Trophoblast cell (in vitro differentiated cells and primary cell): ENCODE results near the gene MRGPRE.

ENCODE experiments used
- DNase-seq, 2 donors: peaks; one replicate each; pipeline ENCODE4 v3.0.0-alpha.2; 2016
- H2AFZ ChIP-seq: 2 replicates; pipeline ENCODE4 v1.6.1; 2013; ENCODE audit warnings: low read length, moderate library complexity, mild to moderate bottlenecking; ENCODE audit not compliant: insufficient read depth, poor library complexity
- H2AK5ac ChIP-seq: 2 replicates; pipeline ENCODE4 v1.6.1; 2013; ENCODE audit warnings: mild to moderate bottlenecking, low read length
- H2BK120ac ChIP-seq: 2 replicates; pipeline ENCODE4 v1.6.1; 2013; ENCODE audit warnings: low read length, mild to moderate bottlenecking, moderate library complexity; ENCODE audit not compliant: insufficient read depth, poor library complexity
- H2BK12ac ChIP-seq: 2 replicates; pipeline ENCODE4 v1.6.1; 2013; ENCODE audit warnings: mild to moderate bottlenecking, low read length, moderate library complexity
- H2BK5ac ChIP-seq: 2 replicates; pipeline ENCODE4 v1.6.1; 2013; ENCODE audit warnings: low read length, low read depth, moderate library complexity, mild to moderate bottlenecking; ENCODE audit not compliant: poor library complexity
- H3K14ac ChIP-seq: 2 replicates; pipeline ENCODE4 v1.6.1; 2013; ENCODE audit warnings: mild to moderate bottlenecking, low read length
- H3K18ac ChIP-seq: 2 replicates; pipeline ENCODE4 v1.6.1; 2013; ENCODE audit warnings: mild to moderate bottlenecking, low read length
- H3K23ac ChIP-seq: 2 replicates; pipeline ENCODE4 v1.6.1; 2013; ENCODE audit warnings: low read length
- H3K27ac ChIP-seq: 2 replicates; pipeline ENCODE4 v1.5.1; 2013; ENCODE audit warnings: low read depth, mild to moderate bottlenecking, inconsistent platforms, low read length, moderate library complexity
- H3K27me3 ChIP-seq: 2 replicates; pipeline ENCODE4 v1.6.1; 2013; ENCODE audit warnings: inconsistent platforms, mild to moderate bottlenecking, low read length, moderate library complexity; ENCODE audit not compliant: insufficient read depth
- H3K36me3 ChIP-seq, 2 experiments: 1 replicate in 1 of 2; 2 replicates in 1 of 2; pipeline ENCODE4 v1.6.1; 2013; ENCODE audit warnings: low read length in 2 of 2, mild to moderate bottlenecking in 2 of 2, moderate library complexity in 1 of 2; ENCODE audit not compliant: insufficient read depth in 2 of 2, control insufficient read depth in 1 of 2
- H3K4ac ChIP-seq: 2 replicates; pipeline ENCODE4 v1.6.1; 2013; ENCODE audit warnings: low read depth, mild to moderate bottlenecking, low read length, moderate library complexity
- H3K4me1 ChIP-seq, 2 experiments: 1 replicate in 1 of 2; 2 replicates in 1 of 2; pipeline ENCODE4 v1.6.1; 2013; ENCODE audit warnings: low read length in 2 of 2, mild to moderate bottlenecking in 2 of 2, moderate library complexity in 1 of 2; ENCODE audit not compliant: insufficient read depth in 2 of 2, control insufficient read depth in 1 of 2
- H3K4me2 ChIP-seq: 2 replicates; pipeline ENCODE4 v1.6.1; 2013; ENCODE audit warnings: inconsistent platforms, mild to moderate bottlenecking, low read length, moderate library complexity
- H3K4me3 ChIP-seq: 2 replicates; pipeline ENCODE4 v1.5.1; 2013; ENCODE audit warnings: mild to moderate bottlenecking, low read depth, low read length, inconsistent platforms
- H3K79me1 ChIP-seq: one replicate; pipeline ENCODE4 v1.6.1; 2013; ENCODE audit warnings: low read length
- H3K79me2 ChIP-seq: 2 replicates; pipeline ENCODE4 v1.6.1; 2013; ENCODE audit warnings: low read length, mild to moderate bottlenecking; ENCODE audit not compliant: control insufficient read depth, insufficient read depth, poor library complexity
- H3K9ac ChIP-seq: 2 replicates; pipeline ENCODE4 v1.6.1; 2013; ENCODE audit warnings: mild to moderate bottlenecking, low read length
- H3K9me3 ChIP-seq: 2 replicates; pipeline ENCODE4 v1.6.1; 2013; ENCODE audit warnings: low read depth, mild to moderate bottlenecking, control low read depth, inconsistent platforms, low read length; ENCODE audit not compliant: insufficient read depth
- H4K12ac ChIP-seq: 2 replicates; pipeline ENCODE4 v1.6.1; 2013; ENCODE audit warnings: low read depth, mild to moderate bottlenecking, low read length, moderate library complexity
- H4K8ac ChIP-seq: 2 replicates; pipeline ENCODE4 v1.6.1; 2013; ENCODE audit warnings: low read depth, mild to moderate bottlenecking, low read length, moderate library complexity
- H4K91ac ChIP-seq: one replicate; pipeline ENCODE4 v1.6.1; 2013; ENCODE audit warnings: low read depth, mild to moderate bottlenecking, low read length, moderate library complexity
- WGBS: extraction: QIAGEN DNeasy Blood & Tissue Kit; methylation state at CpG from one replicate; pipeline ENCODE4 v1.1.7; 2013; ENCODE audit warnings: missing lambda C conversion rate; ENCODE audit not compliant: insufficient read length, insufficient coverage; ENCODE audit errors: extremely low coverage; 5-methylcytosine and 5-hydroxymethylcytosine counted together

Gene MRGPRE

DNA sequence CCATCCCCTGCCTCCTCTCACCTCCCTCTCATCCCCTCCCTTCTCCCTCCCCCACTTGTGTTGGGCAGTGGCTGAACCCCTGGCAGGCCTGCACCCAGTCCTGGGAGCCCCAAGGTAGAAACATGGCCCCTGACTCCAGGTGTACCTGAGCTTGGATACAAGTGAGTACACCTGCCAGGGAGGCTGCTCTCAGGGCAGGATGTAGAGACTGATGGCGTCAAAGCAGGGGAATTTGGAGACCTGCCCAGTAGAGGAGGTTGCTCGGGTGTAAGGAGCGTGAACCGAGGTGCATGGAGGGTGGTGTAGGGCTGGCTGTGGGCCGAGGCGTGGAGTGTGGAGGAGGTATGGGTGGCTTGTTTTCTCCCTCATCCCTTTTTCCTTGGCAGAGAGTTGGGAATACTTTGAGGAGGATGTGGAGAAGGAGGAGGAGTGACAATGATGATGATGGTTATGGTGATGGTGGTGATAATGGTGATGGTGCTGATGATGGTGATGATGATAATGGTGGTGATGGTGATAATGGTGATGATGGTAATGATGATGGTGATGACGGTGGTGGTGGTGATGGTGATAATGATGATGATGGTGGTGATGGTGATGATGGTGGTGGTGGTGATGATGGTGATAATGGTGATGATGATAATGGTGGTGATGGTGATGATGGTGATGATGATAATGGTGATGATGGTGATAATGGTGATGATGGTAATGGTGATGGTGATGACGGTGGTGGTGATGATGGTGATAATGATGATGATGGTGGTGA, 25.9 kb downstream of the MRGPRE start:
- H3K27ac ChIP-seq: no peak overlapping the region
- no peak overlapping the region for H3K4me3 ChIP-seq
- no peak overlapping the region for H2BK12ac ChIP-seq
- no peak overlapping the region for H4K91ac ChIP-seq
- H2AK5ac ChIP-seq: no peak overlapping the region
- peaks cover 22% of the 10 kb centered on the region for H3K27me3 ChIP-seq
- no peaks in the 10 kb centered on the region for H3K79me2 ChIP-seq
- WGBS: no CpG with 5 or more reads among the region's 8 CpGs
- H2BK120ac ChIP-seq: no peak overlapping the region
- H2AFZ ChIP-seq: no peak overlapping the region
- no peak overlapping the region for H3K4ac ChIP-seq
- no peak for DNase-seq
- H3K4me2 ChIP-seq: no peak overlapping the region
- no peak overlapping the region for H3K18ac ChIP-seq
- H3K23ac ChIP-seq: no peak overlapping the region
- H3K14ac ChIP-seq: no peak overlapping the region
- no peaks in the 10 kb centered on the region for H3K36me3 ChIP-seq
- no peak overlapping the region for H2BK5ac ChIP-seq
- H4K8ac ChIP-seq: no peak overlapping the region
- no peak overlapping the region for H4K12ac ChIP-seq
- H3K9me3 ChIP-seq: peaks cover 6% of the 10 kb centered on the region
- no peak overlapping the region for H3K9ac ChIP-seq
- no peaks in the 10 kb centered on the region for H3K4me1 ChIP-seq
- H3K79me1 ChIP-seq: no peaks in the 10 kb centered on the region

GRCh38 chr11:3205261-3206155, 26.7 kb downstream of the MRGPRE start:
- H3K9ac ChIP-seq: no peak overlapping the region
- no peak overlapping the region for H2AFZ ChIP-seq
- H2BK5ac ChIP-seq: no peak overlapping the region
- no peak overlapping the region for H3K23ac ChIP-seq
- H2BK120ac ChIP-seq: no peak overlapping the region
- peaks cover 6% of the 10 kb centered on the region for H3K9me3 ChIP-seq
- H4K91ac ChIP-seq: no peak overlapping the region
- no peaks in the 10 kb centered on the region for H3K79me2 ChIP-seq
- no peak overlapping the region for H3K14ac ChIP-seq
- H3K4me2 ChIP-seq: no peak overlapping the region
- no peak overlapping the region for H3K27ac ChIP-seq
- H3K27me3 ChIP-seq: peaks cover 22% of the 10 kb centered on the region
- H4K12ac ChIP-seq: no peak overlapping the region
- no peak overlapping the region for H3K4me3 ChIP-seq
- no peaks in the 10 kb centered on the region for H3K4me1 ChIP-seq
- no peak overlapping the region for H2BK12ac ChIP-seq
- no CpG with 5 or more reads among the region's 16 CpGs for WGBS
- no peak for DNase-seq
- H4K8ac ChIP-seq: no peak overlapping the region
- no peak overlapping the region for H3K18ac ChIP-seq
- H2AK5ac ChIP-seq: no peak overlapping the region
- no peaks in the 10 kb centered on the region for H3K36me3 ChIP-seq
- H3K79me1 ChIP-seq: no peaks in the 10 kb centered on the region
- H3K4ac ChIP-seq: no peak overlapping the region

DNA sequence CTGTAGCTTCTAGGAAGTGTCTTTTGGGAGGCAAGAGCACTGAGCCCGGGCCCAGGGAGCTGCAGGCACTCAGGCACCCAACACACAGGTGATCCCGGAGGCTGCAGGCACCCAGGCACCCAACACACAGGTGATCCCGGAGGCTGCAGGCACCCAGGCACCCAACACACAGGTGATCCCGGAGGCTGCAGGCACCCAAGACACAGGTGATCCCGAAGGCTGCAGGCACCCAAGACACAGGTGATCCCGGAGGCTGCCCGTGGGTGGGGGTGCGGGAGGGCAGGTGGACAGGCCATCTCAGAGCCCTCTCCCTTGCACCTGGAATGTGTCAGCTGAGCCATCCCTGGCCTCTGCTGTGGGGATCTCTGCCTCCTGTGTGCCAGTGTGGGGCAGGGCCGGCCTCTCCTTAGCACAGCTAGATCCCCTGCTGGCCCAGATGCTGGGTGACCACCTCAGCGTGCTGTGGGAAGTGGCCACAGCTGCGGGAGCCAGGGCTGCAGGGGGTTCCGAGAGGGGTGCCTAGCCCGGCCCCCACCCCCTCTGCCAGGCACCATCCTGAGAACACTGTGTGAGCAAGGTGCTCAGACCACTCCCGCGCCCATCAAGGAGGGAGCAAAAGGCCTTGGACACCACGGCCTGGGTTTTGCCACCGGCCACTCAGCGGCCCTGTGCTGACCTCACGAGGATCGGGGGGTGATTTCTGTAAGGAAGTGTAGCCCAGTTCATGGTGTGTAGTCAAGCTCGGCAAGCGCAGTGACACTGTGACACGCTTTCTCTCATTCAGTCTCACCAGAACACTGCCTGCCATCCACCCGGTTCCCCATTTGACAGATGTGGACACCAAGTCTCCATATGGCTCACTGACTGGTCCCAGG, 27.8 kb downstream of the MRGPRE start:
- Histone ChIP-seq H2AFZ (no peak overlapping the region), H2BK12ac (no peak overlapping the region), H3K27ac (no peak overlapping the region), H3K9me3 (peaks cover 6% of the 10 kb centered on the region), H2BK120ac (no peak overlapping the region), H3K27me3 (peaks cover 22% of the 10 kb centered on the region), H3K23ac (no peak overlapping the region), H4K12ac (no peak overlapping the region), H3K4me3 (no peak overlapping the region), H3K79me1 (no peaks in the 10 kb centered on the region), H3K79me2 (no peaks in the 10 kb centered on the region), H3K9ac (no peak overlapping the region), H3K14ac (no peak overlapping the region), H3K4me1 (no peaks in the 10 kb centered on the region), H3K4me2 (no peak overlapping the region), H2BK5ac (no peak overlapping the region), H3K18ac (no peak overlapping the region), H3K4ac (no peak overlapping the region), H2AK5ac (no peak overlapping the region), H4K91ac (no peak overlapping the region), H3K36me3 (no peaks in the 10 kb centered on the region), H4K8ac (no peak overlapping the region)
- no CpG with 5 or more reads among the region's 24 CpGs for WGBS
- DNase-seq: no peak
